HepG2 (cell line): ENCODE data around the gene OSBPL9. TPM values are rescaled to one million over a fixed set of nuclear protein-coding genes. Genes with fewer than 3 reads are reported as not detected.

Experiments used
- ATAC-seq: fragments of 200-7000 bp; cut with Tn5 transposase; 3 replicates; pipeline ENCODE4 v1.9.1; 2020; ENCODE audit warnings: mild to moderate bottlenecking, moderate library complexity
- BruUV-seq: library from RNA; stranded (reverse); fragments of 400-500 nt; replicated peaks from 2 replicates; lab custom pipeline; 2021; lab: Mats Ljungman, UMichigan
- CTCF ChIA-PET: fragments of 300-600 bp; formaldehyde crosslinking; extraction: SDS; loops from one replicate; lab custom pipeline; 2021; ENCODE audit warnings: low total read pairs, inconsistent platforms, low intra/inter-chr PET ratio; lab: Yijun Ruan, JAX
- POLR2A ChIA-PET: fragments of 350-600 bp; sonication (Branson Sonifier 250); formaldehyde crosslinking; loops from one replicate; lab custom pipeline; 2020; ENCODE audit warnings: antibody characterized with exemption, inconsistent platforms; lab: Yijun Ruan, JAX
- DNase-seq: peaks from one replicate; pipeline ENCODE4 v3.0.0-alpha.2; 2015; ENCODE audit warnings: low spot score
- FAIRE-seq: peaks from 3 replicates; lab custom pipeline; 2011; peaks lifted over from hg19 to GRCh38; lab: Jason Lieb, UNC
- H2AFZ ChIP-seq: one replicate; pipeline ENCODE4 v1.6.1; 2011; ENCODE audit warnings: low read length, inconsistent platforms
- H3K27ac ChIP-seq: fragments of 300-600 bp; 3 replicates; pipeline ENCODE4 v1.8.0; 2011; ENCODE audit warnings: mixed run types, mild to moderate bottlenecking, mixed read lengths, low read length, inconsistent platforms; ENCODE audit not compliant: insufficient read depth; ENCODE audit errors: extremely low read length
- H3K27me3 ChIP-seq, 2 experiments: fragments of 200-600 bp in 1 of 2; 2 replicates in 1 of 2; 3 replicates in 1 of 2; pipeline versions ENCODE4 v1.6.0 to v1.8.0; 2011; ENCODE audit warnings: low read length in 2 of 2, mild to moderate bottlenecking in 2 of 2, moderate library complexity in 2 of 2, inconsistent platforms in 1 of 2; ENCODE audit not compliant: insufficient read depth in 2 of 2, control insufficient read depth in 1 of 2
- H3K36me3 ChIP-seq, 2 experiments: fragments of 200-600 bp in 1 of 2; replicated peaks in 1 of 2; 2 replicates in 1 of 2; 3 replicates in 1 of 2; pipeline versions ENCODE4 v1.5.1 to v1.8.0; 2011; ENCODE audit warnings: low read length in 2 of 2, inconsistent platforms in 1 of 2; ENCODE audit not compliant: insufficient read depth in 2 of 2, control insufficient read depth in 1 of 2
- H3K4me1 ChIP-seq: 2 replicates; pipeline ENCODE4 v1.5.1; 2012; ENCODE audit warnings: low read length, inconsistent platforms; ENCODE audit not compliant: insufficient read depth
- H3K4me2 ChIP-seq: 2 replicates; pipeline ENCODE4 v1.6.0; 2011; ENCODE audit warnings: low read depth, low read length, inconsistent platforms
- H3K4me3 ChIP-seq, 3 experiments: fragments of 200-600 bp in 1 of 3; sonication (generic), shearing (Covaris generic) in 1 of 3; replicated peaks in 1 of 3; 2 replicates each; pipeline ENCODE4 v1.5.1; 2011 to 2016; ENCODE audit warnings: low read length in 3 of 3, inconsistent platforms in 2 of 3, low read depth in 2 of 3, mild to moderate bottlenecking in 2 of 3, control low read depth in 1 of 3, mixed read lengths in 1 of 3; ENCODE audit not compliant: insufficient read depth in 1 of 3
- H3K79me2 ChIP-seq: one replicate; pipeline ENCODE4 v1.6.1; 2011; ENCODE audit warnings: low read length, inconsistent platforms; ENCODE audit not compliant: insufficient read depth
- H3K9ac ChIP-seq: 2 replicates; pipeline ENCODE4 v1.6.0; 2011; ENCODE audit warnings: mild to moderate bottlenecking, low read depth, low read length, inconsistent platforms; ENCODE audit not compliant: insufficient read depth
- H3K9me3 ChIP-seq: 2 replicates; pipeline ENCODE4 v1.5.1; 2012; ENCODE audit warnings: mild to moderate bottlenecking, low read length
- H4K20me1 ChIP-seq: 2 replicates; pipeline ENCODE4 v1.6.0; 2011; ENCODE audit warnings: inconsistent platforms, mild to moderate bottlenecking, low read length, moderate library complexity; ENCODE audit not compliant: insufficient read depth
- ARHGAP35 ChIP-seq: sonication (generic); formaldehyde crosslinking; IDR thresholded peaks from 2 replicates; pipeline ENCODE4 v1.9.0; 2022; ENCODE audit warnings: mild to moderate bottlenecking, inconsistent platforms, moderate library complexity, missing genetic modification reagents, borderline replicate concordance
- KDM5A ChIP-seq: fragments of 200-600 bp; sonication (generic); IDR thresholded peaks from 2 replicates; pipeline ENCODE4 v1.7.0; 2018; ENCODE audit warnings: antibody characterized with exemption, mild to moderate bottlenecking, low read length, borderline replicate concordance
- KLF15 ChIP-seq: sonication (generic); formaldehyde crosslinking; IDR thresholded peaks from 2 replicates; pipeline ENCODE4 v1.8.1; 2023; ENCODE audit warnings: borderline replicate concordance, mild to moderate bottlenecking, inconsistent platforms, missing genetic modification reagents, mixed read lengths
- MTA3 ChIP-seq: sonication (generic); formaldehyde crosslinking; IDR thresholded peaks from 2 replicates; pipeline ENCODE4 v1.4.0; 2020; ENCODE audit warnings: missing genetic modification reagents
- NCOA2 ChIP-seq: sonication (generic); formaldehyde crosslinking; IDR thresholded peaks from 2 replicates; pipeline ENCODE4 v1.8.0; 2022; ENCODE audit warnings: inconsistent platforms
- NPAS2 ChIP-seq: sonication (generic); formaldehyde crosslinking; IDR thresholded peaks from 2 replicates; pipeline ENCODE4 v1.8.0; 2022; ENCODE audit warnings: mild to moderate bottlenecking, missing genetic modification reagents, borderline replicate concordance
- TCF7 ChIP-seq: sonication (generic); IDR thresholded peaks from 2 replicates; pipeline ENCODE4 v1.6.1; 2016; ENCODE audit warnings: antibody characterized with exemption, low read depth
- TRIM24 ChIP-seq: sonication (generic); formaldehyde crosslinking; IDR thresholded peaks from 2 replicates; pipeline ENCODE4 v1.8.0; 2022; ENCODE audit warnings: mild to moderate bottlenecking, missing genetic modification reagents
- ZNF136 ChIP-seq: sonication (generic); formaldehyde crosslinking; IDR thresholded peaks from 2 replicates; pipeline ENCODE4 v1.8.1; 2022; ENCODE audit warnings: low read depth, mild to moderate bottlenecking, moderate library complexity, missing genetic modification reagents
- ZNF160 ChIP-seq: sonication (generic); formaldehyde crosslinking; IDR thresholded peaks from 2 replicates; pipeline ENCODE4 v1.8.0; 2022; ENCODE audit warnings: mild to moderate bottlenecking, inconsistent platforms, missing genetic modification reagents
- ZNF343 ChIP-seq: sonication (generic); formaldehyde crosslinking; IDR thresholded peaks from 2 replicates; pipeline ENCODE4 v1.4.0; 2020; ENCODE audit warnings: mild to moderate bottlenecking, missing genetic modification reagents
- ZNF354B ChIP-seq: sonication (generic); formaldehyde crosslinking; IDR thresholded peaks from 2 replicates; pipeline ENCODE4 v1.8.0; 2022; ENCODE audit warnings: mild to moderate bottlenecking, missing genetic modification reagents
- WGBS: methylation state at CpG from one replicate; pipeline ENCODE4 v1.1.6; 2017; ENCODE audit warnings: low lambda C conversion rate; 5-methylcytosine and 5-hydroxymethylcytosine counted together
- in situ Hi-C: cut with HindIII; loops from 2 replicates; pipeline ENCODE4 v1.10.0; 2017; ENCODE audit warnings: low pct_unique_long_range_greater_than_20kb; ENCODE audit not compliant: extremely low pct_ligation_motif_present
- intact Hi-C: fragments of 100-400 bp; cut with micrococcal nuclease; formaldehyde crosslinking; loops from one replicate; pipeline ENCODE4 v1.10.0; 2022; ENCODE audit not compliant: unreplicated experiment
- polyA plus RNA-seq, 8 experiments: library from polyadenylated mRNA; depleted of rRNA in 3 of 8; stranded (reverse) in 7 of 8; unstranded in 1 of 8; fragments of >200 nt; fragmentation: Illumina TruSeq in 4 of 8; extraction: Trizol in 4 of 8; gene quantifications; 2 replicates each; pipeline versions ENCODE4 v1.2.1 to v1.2.3, GENCODE V29; 2011 to 2016; ENCODE audit warnings: low read depth in 4 of 8, missing spikeins in 1 of 8, mixed read lengths in 1 of 8; ENCODE audit not compliant: insufficient read depth in 1 of 8
- total RNA-seq, 5 experiments: library from RNA; depleted of rRNA; stranded (reverse); fragments of >200 nt; fragmentation: Illumina TruSeq; extraction: Trizol; gene quantifications; 2 replicates each; pipeline ENCODE4 v1.2.3, GENCODE V29; 2016; ENCODE audit warnings: low read depth in 1 of 5
- TF ChIP-seq, protein P1 (sequence below): sonication (generic); formaldehyde crosslinking; IDR thresholded peaks from 2 replicates; pipeline ENCODE4 v1.4.0; 2020; ENCODE audit warnings: mild to moderate bottlenecking, missing genetic modification reagents
- TF ChIP-seq, protein P2 (sequence below): sonication (generic); formaldehyde crosslinking; IDR thresholded peaks from 2 replicates; pipeline ENCODE4 v1.4.0; 2020; ENCODE audit warnings: missing genetic modification reagents, mild to moderate bottlenecking, borderline replicate concordance
- TF ChIP-seq, protein P3 (sequence below): sonication (generic); formaldehyde crosslinking; conservative IDR thresholded peaks from 2 replicates; pipeline ENCODE4 v1.5.0; 2020; ENCODE audit warnings: missing genetic modification reagents
- TF ChIP-seq, protein P4 (sequence below): sonication (generic); formaldehyde crosslinking; conservative IDR thresholded peaks from 2 replicates; pipeline ENCODE4 v1.8.1; 2023; ENCODE audit warnings: missing genetic modification reagents

OSBPL9 gene
- total and polyA plus RNA-seq, 2 of the 13 experiments (the other 11 are each of a cell fraction or from before 2014, with no cell fraction given) = 83.6 to 142 TPM

DNA sequence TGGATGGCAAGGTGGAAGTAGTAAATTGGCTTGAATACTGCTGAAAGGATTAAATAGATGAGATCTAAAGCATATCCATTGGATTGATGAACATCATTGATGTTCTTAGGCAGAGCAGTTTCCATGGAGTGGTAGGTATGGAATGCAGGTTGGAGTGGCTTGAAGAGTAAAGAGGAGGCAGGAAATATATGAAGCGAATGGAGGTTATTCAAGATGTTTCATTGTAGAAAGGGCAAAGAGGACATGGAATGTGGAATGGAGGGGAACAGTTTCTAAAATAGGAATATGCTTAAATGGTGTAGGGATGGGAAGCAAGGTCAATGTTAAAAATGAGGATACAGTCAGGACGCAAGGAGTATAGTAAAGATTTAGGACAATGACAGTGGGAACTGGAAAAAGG, 6.1 kb downstream of the OSBPL9 start (continued):
- TF ChIP-seq ARHGAP35 (CRISPR knock-in tag) (no peak), TCF7 (no peak), ZNF136 (no peak), NPAS2 (CRISPR knock-in tag) (no peak)

DNA sequence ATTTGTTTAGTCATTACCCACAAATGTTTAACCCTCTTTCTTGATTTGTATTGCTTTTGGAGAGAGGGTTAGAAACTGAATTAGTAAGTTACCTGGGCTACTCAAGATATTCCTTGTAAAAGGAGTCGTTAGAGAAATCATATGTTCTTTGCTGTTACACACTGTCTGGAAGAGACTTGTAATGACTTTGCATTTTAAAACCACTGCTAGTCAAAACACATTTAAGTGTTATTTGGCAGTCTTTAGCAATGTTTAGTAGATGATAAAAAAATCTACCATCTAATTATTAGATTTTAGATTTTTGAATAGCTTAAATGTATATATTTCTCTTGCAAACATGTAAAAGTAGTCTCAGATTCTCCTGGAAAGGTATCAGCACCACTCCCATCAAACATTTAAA, 6.6 kb downstream of the OSBPL9 start:
- TF ChIP-seq MTA3 (CRISPR knock-in tag) = no peak
- no peak for TF ChIP-seq ZNF343
- no peak for TF ChIP-seq KLF15 (CRISPR knock-in tag)
- TF ChIP-seq NCOA2 (CRISPR knock-in tag) = no peak
- TF ChIP-seq, protein P1, sequence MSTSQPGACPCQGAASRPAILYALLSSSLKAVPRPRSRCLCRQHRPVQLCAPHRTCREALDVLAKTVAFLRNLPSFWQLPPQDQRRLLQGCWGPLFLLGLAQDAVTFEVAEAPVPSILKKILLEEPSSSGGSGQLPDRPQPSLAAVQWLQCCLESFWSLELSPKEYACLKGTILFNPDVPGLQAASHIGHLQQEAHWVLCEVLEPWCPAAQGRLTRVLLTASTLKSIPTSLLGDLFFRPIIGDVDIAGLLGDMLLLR = no peak
- TF ChIP-seq, protein P2, sequence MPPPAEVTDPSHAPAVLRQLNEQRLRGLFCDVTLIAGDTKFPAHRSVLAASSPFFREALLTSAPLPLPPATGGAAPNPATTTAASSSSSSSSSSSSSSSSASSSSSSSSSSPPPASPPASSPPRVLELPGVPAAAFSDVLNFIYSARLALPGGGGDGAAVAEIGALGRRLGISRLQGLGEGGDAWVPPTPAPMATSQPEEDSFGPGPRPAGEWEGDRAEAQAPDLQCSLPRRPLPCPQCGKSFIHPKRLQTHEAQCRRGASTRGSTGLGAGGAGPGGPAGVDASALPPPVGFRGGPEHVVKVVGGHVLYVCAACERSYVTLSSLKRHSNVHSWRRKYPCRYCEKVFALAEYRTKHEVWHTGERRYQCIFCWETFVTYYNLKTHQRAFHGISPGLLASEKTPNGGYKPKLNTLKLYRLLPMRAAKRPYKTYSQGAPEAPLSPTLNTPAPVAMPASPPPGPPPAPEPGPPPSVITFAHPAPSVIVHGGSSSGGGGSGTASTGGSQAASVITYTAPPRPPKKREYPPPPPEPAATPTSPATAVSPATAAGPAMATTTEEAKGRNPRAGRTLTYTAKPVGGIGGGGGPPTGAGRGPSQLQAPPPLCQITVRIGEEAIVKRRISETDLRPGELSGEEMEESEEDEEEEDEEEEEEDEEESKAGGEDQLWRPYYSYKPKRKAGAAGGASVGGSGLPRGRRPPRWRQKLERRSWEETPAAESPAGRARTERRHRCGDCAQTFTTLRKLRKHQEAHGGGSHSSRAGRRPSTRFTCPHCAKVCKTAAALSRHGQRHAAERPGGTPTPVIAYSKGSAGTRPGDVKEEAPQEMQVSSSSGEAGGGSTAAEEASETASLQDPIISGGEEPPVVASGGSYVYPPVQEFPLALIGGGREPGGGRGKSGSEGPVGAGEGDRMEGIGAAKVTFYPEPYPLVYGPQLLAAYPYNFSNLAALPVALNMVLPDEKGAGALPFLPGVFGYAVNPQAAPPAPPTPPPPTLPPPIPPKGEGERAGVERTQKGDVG (CRISPR knock-in tag) = no peak
- no peak for TF ChIP-seq KDM5A
- no peak for TF ChIP-seq TRIM24 (CRISPR knock-in tag)
- TF ChIP-seq ZNF160 (CRISPR knock-in tag) = no peak
- TF ChIP-seq, protein P3, sequence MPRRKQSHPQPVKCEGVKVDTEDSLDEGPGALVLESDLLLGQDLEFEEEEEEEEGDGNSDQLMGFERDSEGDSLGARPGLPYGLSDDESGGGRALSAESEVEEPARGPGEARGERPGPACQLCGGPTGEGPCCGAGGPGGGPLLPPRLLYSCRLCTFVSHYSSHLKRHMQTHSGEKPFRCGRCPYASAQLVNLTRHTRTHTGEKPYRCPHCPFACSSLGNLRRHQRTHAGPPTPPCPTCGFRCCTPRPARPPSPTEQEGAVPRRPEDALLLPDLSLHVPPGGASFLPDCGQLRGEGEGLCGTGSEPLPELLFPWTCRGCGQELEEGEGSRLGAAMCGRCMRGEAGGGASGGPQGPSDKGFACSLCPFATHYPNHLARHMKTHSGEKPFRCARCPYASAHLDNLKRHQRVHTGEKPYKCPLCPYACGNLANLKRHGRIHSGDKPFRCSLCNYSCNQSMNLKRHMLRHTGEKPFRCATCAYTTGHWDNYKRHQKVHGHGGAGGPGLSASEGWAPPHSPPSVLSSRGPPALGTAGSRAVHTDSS (CRISPR knock-in tag) = no peak
- TF ChIP-seq, protein P4, sequence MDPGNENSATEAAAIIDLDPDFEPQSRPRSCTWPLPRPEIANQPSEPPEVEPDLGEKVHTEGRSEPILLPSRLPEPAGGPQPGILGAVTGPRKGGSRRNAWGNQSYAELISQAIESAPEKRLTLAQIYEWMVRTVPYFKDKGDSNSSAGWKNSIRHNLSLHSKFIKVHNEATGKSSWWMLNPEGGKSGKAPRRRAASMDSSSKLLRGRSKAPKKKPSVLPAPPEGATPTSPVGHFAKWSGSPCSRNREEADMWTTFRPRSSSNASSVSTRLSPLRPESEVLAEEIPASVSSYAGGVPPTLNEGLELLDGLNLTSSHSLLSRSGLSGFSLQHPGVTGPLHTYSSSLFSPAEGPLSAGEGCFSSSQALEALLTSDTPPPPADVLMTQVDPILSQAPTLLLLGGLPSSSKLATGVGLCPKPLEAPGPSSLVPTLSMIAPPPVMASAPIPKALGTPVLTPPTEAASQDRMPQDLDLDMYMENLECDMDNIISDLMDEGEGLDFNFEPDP (CRISPR knock-in tag) = no peak
- no peak for TF ChIP-seq ZNF354B (CRISPR knock-in tag)
- Histone ChIP-seq H3K4me2 (no peak overlapping the region), H3K27ac (no peak overlapping the region), H2AFZ (no peak overlapping the region), H3K9me3 (no peaks in the 10 kb centered on the region), H3K4me1 (peaks cover 51% of the 10 kb centered on the region), H3K27me3 (no peaks in the 10 kb centered on the region), H3K4me3 (no peak overlapping the region), H3K79me2 (peaks cover 70% of the 10 kb centered on the region), H3K36me3 (no peaks in the 10 kb centered on the region), H3K9ac (no peak overlapping the region), H4K20me1 (no peaks in the 10 kb centered on the region)
- 100% methylated on average over 1 of the region's 1 CpG for WGBS
- BruUV-seq = no TSS peak
- FAIRE-seq (no peak), ATAC-seq (no peak), DNase-seq (no peak)
- ChIA-PET POLR2A (no interaction called here), CTCF (no interaction called here)
- in situ Hi-C loops = no loop called here
- intact Hi-C loops = loop anchor here (10.0 kb wide), 1 partner anchor 111 kb away; no protein-coding TSS in a partner anchor
